Measurements from ENCODE around the gene AKT3.

The AKT3 gene

GRCh38 chr1:243549108-243549507 lies 300.9 kb downstream of the AKT3 start:
- DNase-seq = no peak

GRCh38 chr1:243548516-243548915 lies 301.5 kb downstream of the AKT3 start:
- DNase-seq = no peak

GRCh38 chr1:243547891-243548290 lies 302.2 kb downstream of the AKT3 start:
- DNase-seq = no peak

GRCh38 chr1:243546457-243546856 lies 303.6 kb downstream of the AKT3 start:
- no peak for DNase-seq

- DNase-seq = no peak
Observed at GRCh38 chr1:243543501-243543900, 306.5 kb downstream of the AKT3 start.

- DNase-seq = no peak
Observed at GRCh38 chr1:243542739-243543415, 307.2 kb downstream of the AKT3 start.

- DNase-seq = no peak
Observed at GRCh38 chr1:243539636-243540035, 310.4 kb downstream of the AKT3 start.

- DNase-seq = no peak
Observed at GRCh38 chr1:243535014-243535413, 315.0 kb downstream of the AKT3 start.

GRCh38 chr1:243529512-243529911 lies 320.5 kb downstream of the AKT3 start:
- no peak for DNase-seq

GRCh38 chr1:243528459-243529121 lies 321.5 kb downstream of the AKT3 start:
- DNase-seq = no peak

GRCh38 chr1:243526180-243526579 lies 323.9 kb downstream of the AKT3 start:
- no peak for DNase-seq

- DNase-seq = no peak
Observed at GRCh38 chr1:243525085-243525487, 325.0 kb downstream of the AKT3 start.

- DNase-seq = no peak
Observed at GRCh38 chr1:243523766-243524165, 326.3 kb downstream of the AKT3 start.

GRCh38 chr1:243520831-243521230 lies 329.2 kb downstream of the AKT3 start:
- DNase-seq = no peak

GRCh38 chr1:243514927-243515326 lies 335.1 kb downstream of the AKT3 start:
- DNase-seq = no peak

- DNase-seq = no peak
Observed at GRCh38 chr1:243513726-243514491, 336.1 kb downstream of the AKT3 start.

GRCh38 chr1:243510928-243511327 lies 339.1 kb downstream of the AKT3 start:
- DNase-seq = no peak

GRCh38 chr1:243508943-243509342 lies 341.1 kb downstream of the AKT3 start:
- no peak for DNase-seq

GRCh38 chr1:243508303-243508713 lies 341.7 kb downstream of the AKT3 start:
- DNase-seq = peak; percentile 100

- peak; percentile 100 for DNase-seq
Observed at GRCh38 chr1:243507672-243508302, 342.3 kb downstream of the AKT3 start.

- DNase-seq = peak; percentile 100
Observed at GRCh38 chr1:243507001-243507671, 342.9 kb downstream of the AKT3 start.

- DNase-seq = no peak
Observed at GRCh38 chr1:243505986-243506689, 343.9 kb downstream of the AKT3 start.
